DND-41 (cell line): ENCODE data around the gene HOXA13.

Experiments
- ATAC-seq: fragments of 200-7000 bp; cut with Tn5 transposase; 3 replicates; pipeline ENCODE4 v1.9.1; 2021; ENCODE audit warnings: low read depth; ENCODE audit not compliant: insufficient read depth
- DNase-seq: peaks from one replicate; pipeline ENCODE4 v3.0.0-alpha.2; 2020
- H2AFZ ChIP-seq: 2 replicates; pipeline ENCODE4 v1.6.0; 2012; ENCODE audit warnings: low read depth, low read length
- H3K27ac ChIP-seq: 2 replicates; pipeline ENCODE4 v1.5.1; 2012; ENCODE audit warnings: low read length, inconsistent platforms
- H3K27me3 ChIP-seq: fragments of 200-600 bp; sonication (generic); 2 replicates; pipeline ENCODE4 v1.6.0; 2012; ENCODE audit warnings: low read length, mild to moderate bottlenecking, inconsistent platforms; ENCODE audit not compliant: insufficient read depth, poor library complexity
- H3K36me3 ChIP-seq: 2 replicates; pipeline ENCODE4 v1.5.1; 2012; ENCODE audit warnings: low read length, inconsistent platforms; ENCODE audit not compliant: insufficient read depth
- H3K4me1 ChIP-seq: 2 replicates; pipeline ENCODE4 v1.5.1; 2012; ENCODE audit warnings: mild to moderate bottlenecking, low read length; ENCODE audit not compliant: insufficient read depth
- H3K4me2 ChIP-seq: 2 replicates; pipeline ENCODE4 v1.6.0; 2012; ENCODE audit warnings: mild to moderate bottlenecking, moderate library complexity, low read length, inconsistent platforms; ENCODE audit not compliant: insufficient read depth
- H3K4me3 ChIP-seq, 2 experiments: fragments of 200-600 bp in 1 of 2; shearing (Covaris generic) in 1 of 2; 2 replicates each; pipeline ENCODE4 v1.5.1; 2012 to 2016; ENCODE audit warnings: inconsistent platforms in 2 of 2, low read length in 2 of 2, mild to moderate bottlenecking in 2 of 2, low read depth in 1 of 2, moderate library complexity in 1 of 2
- H3K79me2 ChIP-seq: 2 replicates; pipeline ENCODE4 v1.6.0; 2012; ENCODE audit warnings: low read length, inconsistent platforms; ENCODE audit not compliant: insufficient read depth
- H3K9ac ChIP-seq: 2 replicates; pipeline ENCODE4 v1.6.0; 2012; ENCODE audit warnings: low read depth, mild to moderate bottlenecking, inconsistent platforms, low read length, moderate library complexity
- H3K9me3 ChIP-seq: 2 replicates; pipeline ENCODE4 v1.5.1; 2012; ENCODE audit warnings: low read length, moderate library complexity, mild to moderate bottlenecking, inconsistent platforms; ENCODE audit not compliant: insufficient read depth, severe bottlenecking
- H4K20me1 ChIP-seq: 2 replicates; pipeline ENCODE4 v1.6.0; 2012; ENCODE audit warnings: low read length; ENCODE audit not compliant: insufficient read depth
- CTCF ChIP-seq: IDR thresholded peaks from 2 replicates; pipeline ENCODE4 v1.5.1; 2012; ENCODE audit warnings: borderline replicate concordance, low read length, moderate library complexity, mild to moderate bottlenecking; ENCODE audit not compliant: poor library complexity, severe bottlenecking; ENCODE audit errors: extremely low read depth
- EZH2 ChIP-seq: IDR thresholded peaks from 3 replicates; pipeline ENCODE4 v1.6.1; 2012; ENCODE audit warnings: borderline replicate concordance, low read depth, mild to moderate bottlenecking, moderate library complexity, low read length, inconsistent platforms; ENCODE audit not compliant: severe bottlenecking

The HOXA13 gene

GRCh38 chr7:27201580-27202017 lies 1.7 kb upstream of the HOXA13 start:
- no peak for ATAC-seq
- no peaks in the 10 kb centered on the region for H3K9me3 ChIP-seq

GRCh38 chr7:27200761-27201579 lies 1.1 kb upstream of the HOXA13 start:
- TF ChIP-seq CTCF, result no peak
- no peak for TF ChIP-seq EZH2
- peak overlapping the region; percentile 57 for H3K9ac ChIP-seq
- no peak overlapping the region for H3K27ac ChIP-seq
- peak overlapping the region in 1 of 2 experiments; percentile 78; a peak in 2 of 4 replicates for H3K4me3 ChIP-seq
- H3K9me3 ChIP-seq, result no peaks in the 10 kb centered on the region
- peak overlapping the region; percentile 82 for H3K4me2 ChIP-seq
- H2AFZ ChIP-seq, result peak overlapping the region; percentile 88
- no peaks in the 10 kb centered on the region for H3K79me2 ChIP-seq
- H3K4me1 ChIP-seq, result peaks cover 34% of the 10 kb centered on the region
- H3K27me3 ChIP-seq, result peaks cover 26% of the 10 kb centered on the region
- DNase-seq (no peak), ATAC-seq (no peak)
- H3K36me3 ChIP-seq, result no peaks in the 10 kb centered on the region
- no peaks in the 10 kb centered on the region for H4K20me1 ChIP-seq

More at GRCh38 chr7:27201580-27202017, 1.7 kb upstream of the HOXA13 start:
- Histone ChIP-seq H3K36me3 (no peaks in the 10 kb centered on the region), H2AFZ (no peak overlapping the region), H4K20me1 (no peaks in the 10 kb centered on the region), H3K9ac (no peak overlapping the region), H3K4me2 (no peak overlapping the region), H3K79me2 (no peaks in the 10 kb centered on the region), H3K4me1 (peaks cover 30% of the 10 kb centered on the region), H3K4me3 (no peak overlapping the region), H3K27ac (no peak overlapping the region), H3K27me3 (peaks cover 29% of the 10 kb centered on the region)
- DNase-seq, result no peak
- TF ChIP-seq EZH2 (no peak), CTCF (no peak)

GRCh38 chr7:27198871-27199801 lies 755 bp downstream of the HOXA13 start:
- Histone ChIP-seq H3K36me3 (no peaks in the 10 kb centered on the region), H3K9me3 (no peaks in the 10 kb centered on the region), H2AFZ (peak overlapping the region; percentile 52; the same call in 1 of the 2 replicates), H3K27ac (no peak overlapping the region), H3K27me3 (peaks cover 20% of the 10 kb centered on the region), H3K9ac (peak overlapping the region; percentile 57), H4K20me1 (no peaks in the 10 kb centered on the region), H3K4me2 (peak overlapping the region; percentile 82), H3K4me3 (peak overlapping the region; percentile 20 to 78; a peak in 3 of 4 replicates), H3K79me2 (no peaks in the 10 kb centered on the region), H3K4me1 (peaks cover 34% of the 10 kb centered on the region)
- DNase-seq (no peak), ATAC-seq (peak; percentile 38)
- TF ChIP-seq EZH2 (no peak), CTCF (no peak)
